ENCODE measurements around the gene PAFAH1B1.
"Not testable (repeated sequence)": the region's sequence is repeated elsewhere in the genome, so short reads cannot be mapped to it uniquely, and the experiment has no call there.

Gene PAFAH1B1

GRCh38 chr17:2690165-2691068, 97.0 kb downstream of the PAFAH1B1 start:
- no peak for DNase-seq (ENCODE audit: low spot score)

DNA sequence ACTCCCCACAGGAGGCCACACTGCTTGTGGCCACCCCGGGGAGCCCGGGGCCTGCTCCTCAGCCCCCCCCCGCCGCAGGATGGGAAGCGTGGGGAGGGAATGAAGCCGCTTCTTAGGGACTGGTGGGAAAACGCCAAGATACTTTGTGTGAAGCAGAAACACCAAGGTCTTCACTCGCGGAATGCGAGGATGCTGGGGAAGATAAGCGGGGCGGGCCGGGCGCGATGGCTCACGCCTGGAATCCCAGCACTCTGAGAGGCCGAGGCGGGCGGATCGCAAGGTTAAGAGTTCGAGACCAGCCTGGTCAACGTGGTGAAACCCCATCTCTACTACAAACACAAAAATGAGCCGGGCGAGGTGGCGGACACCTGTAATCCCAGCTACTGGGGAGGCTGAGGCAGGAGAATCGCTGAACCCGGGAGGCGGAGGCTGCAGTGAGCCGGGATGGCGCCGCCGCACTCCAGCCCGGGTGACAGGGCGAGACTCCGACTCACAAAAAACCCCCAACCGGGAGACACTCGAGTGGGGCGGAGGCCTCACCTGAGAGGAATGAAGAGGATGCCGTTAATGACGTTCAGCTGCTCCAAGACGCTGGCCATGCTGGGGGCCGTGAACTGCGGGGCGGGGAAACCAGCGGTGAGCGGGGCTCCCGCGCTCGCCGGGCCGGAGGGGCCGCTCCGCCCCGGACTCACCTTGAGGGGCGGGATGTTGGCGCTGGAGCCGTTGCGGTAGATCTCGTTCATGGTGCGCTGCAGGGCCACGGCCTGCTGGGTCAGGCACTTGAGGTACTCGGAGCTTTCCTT, 97.8 kb downstream of the PAFAH1B1 start:
- DNase-seq (ENCODE audit: low spot score) = no peak

DNA sequence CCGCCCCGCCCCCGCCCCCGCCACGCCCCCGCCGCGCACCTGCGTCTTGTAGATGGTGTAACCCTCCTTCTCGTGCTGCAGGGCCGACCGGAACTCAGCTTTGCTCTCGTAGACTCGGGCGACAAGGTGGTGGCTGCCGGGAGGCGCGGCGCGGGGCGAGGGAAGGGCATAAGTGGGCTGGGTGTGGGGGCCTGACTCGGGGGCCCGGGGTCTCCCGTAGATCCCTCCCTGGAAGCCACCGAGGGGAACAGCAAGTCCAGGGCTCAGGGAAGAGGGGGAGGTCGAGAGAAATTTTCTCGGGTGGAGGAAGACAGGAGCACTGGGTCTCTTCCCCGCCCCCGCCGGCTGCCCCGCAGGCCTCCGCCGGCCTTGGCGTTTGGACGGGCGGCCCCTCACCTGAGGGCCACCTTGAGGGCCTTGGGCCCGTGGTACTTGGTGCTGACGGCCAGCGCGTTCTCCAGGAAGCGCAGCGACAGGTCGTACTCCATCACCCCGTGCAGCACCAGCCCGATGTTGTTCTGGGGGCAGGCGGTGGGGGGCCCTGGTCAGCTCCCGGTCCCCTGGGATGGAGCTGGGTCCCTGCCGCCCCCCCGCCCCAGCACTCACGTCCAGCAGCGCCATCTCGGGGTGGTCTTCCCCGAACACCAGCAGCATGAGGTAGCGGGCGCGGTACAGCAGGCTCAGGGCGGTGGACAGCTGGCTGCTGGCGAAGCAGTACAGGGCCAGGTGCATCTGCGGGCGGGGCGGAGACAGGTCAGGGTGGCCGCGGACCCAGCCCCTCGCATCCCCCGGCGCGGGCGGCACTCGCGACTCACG, 98.7 kb downstream of the PAFAH1B1 start:
- no peak for DNase-seq (ENCODE audit: low spot score)

DNA sequence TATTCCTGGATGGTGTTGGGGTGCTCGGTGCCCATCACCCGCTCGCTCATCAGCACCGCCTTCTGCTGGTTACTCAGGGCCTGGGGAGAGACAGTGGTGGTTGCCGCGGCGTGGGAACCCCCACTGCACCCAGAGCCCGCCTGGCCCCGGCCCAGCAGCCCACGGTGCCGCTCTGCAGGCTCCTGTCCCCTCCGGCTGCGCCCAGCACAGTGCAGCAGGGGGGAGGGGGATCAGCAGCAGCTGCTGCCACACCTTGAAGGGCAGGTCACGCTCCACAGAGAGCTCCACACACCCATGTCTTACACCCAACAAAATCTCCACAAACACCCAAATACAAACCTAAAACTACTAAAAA, 99.3 kb downstream of the PAFAH1B1 start:
- no peak for DNase-seq (ENCODE audit: low spot score)

DNA sequence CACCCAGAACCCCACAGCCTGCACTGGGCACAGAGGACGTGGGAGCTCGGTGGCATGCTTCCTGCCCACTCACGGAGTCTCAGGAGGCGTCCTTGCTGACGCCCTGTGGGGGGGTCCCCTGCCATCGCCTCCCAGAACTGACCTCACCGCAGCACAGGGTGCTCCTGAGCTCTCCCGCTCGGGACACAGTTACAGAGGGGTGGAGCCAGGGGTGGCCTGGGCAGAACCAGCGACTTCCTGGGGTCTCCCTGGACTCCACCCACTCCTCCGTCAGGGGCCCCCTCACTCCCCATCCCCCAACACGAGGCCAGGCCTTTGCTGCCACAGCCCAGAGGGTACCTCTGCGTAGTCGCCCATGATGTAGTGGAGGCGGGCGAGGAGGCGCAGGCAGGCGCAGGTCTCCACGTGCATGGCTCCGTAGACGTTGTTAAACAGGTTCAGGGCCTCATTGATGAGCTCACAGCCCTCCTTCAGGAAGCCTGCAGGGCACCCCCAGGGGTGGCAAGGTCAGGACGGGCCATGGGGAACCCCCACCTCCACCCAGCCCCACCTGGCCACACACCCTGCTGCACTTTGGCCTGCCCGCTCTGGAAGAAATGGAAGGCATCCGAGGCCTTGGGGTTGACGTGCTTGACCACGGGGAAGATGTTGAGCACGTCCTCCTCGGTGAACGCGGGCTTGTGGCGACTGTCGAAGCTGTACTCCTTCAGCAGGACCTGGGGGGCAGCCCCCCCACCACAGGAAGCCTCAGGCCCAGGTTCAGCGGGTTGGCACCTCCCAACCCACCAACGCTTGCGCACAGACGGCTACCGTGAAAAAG, 100.3 kb downstream of the PAFAH1B1 start:
- no peak for DNase-seq (ENCODE audit: low spot score)

GRCh38 chr17:2694381-2695242, 101.2 kb downstream of the PAFAH1B1 start:
- no peak for DNase-seq (ENCODE audit: low spot score)

DNA sequence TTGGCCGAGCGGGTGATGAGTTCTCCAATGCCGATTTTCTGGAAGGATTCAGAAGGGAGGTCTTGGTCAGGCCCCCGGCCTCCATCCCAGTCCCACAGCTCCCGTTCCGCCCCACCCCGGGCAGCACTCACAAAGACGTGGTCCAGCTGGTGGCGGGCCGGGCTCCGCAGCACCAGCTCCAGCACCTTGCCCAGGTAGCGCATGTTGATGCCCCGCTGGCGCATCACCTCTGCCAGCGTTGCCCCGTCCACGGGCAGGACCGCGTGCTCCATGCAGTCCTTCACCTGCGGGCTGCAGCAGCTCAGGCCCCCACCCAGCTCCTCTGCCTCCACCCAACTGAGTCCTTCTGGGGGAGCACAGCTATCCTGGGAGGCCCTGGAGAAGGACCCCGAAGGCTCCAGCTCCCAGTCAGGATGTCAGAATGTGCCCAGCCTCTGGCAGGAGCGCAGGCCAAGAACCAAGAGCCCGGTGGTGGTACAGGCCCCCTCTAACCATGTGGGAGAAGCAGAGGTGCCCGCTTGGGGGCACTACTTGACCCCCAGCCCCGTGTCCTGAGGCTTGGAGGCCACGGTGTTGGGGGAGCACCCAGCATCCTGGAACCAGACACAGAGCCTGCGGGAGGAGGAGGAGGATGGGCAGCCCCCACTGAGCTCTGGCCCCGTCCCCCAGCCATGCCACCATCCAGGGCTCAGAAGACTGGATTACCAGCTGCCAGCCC, 101.9 kb downstream of the PAFAH1B1 start:
- no peak for DNase-seq (ENCODE audit: low spot score)

DNA sequence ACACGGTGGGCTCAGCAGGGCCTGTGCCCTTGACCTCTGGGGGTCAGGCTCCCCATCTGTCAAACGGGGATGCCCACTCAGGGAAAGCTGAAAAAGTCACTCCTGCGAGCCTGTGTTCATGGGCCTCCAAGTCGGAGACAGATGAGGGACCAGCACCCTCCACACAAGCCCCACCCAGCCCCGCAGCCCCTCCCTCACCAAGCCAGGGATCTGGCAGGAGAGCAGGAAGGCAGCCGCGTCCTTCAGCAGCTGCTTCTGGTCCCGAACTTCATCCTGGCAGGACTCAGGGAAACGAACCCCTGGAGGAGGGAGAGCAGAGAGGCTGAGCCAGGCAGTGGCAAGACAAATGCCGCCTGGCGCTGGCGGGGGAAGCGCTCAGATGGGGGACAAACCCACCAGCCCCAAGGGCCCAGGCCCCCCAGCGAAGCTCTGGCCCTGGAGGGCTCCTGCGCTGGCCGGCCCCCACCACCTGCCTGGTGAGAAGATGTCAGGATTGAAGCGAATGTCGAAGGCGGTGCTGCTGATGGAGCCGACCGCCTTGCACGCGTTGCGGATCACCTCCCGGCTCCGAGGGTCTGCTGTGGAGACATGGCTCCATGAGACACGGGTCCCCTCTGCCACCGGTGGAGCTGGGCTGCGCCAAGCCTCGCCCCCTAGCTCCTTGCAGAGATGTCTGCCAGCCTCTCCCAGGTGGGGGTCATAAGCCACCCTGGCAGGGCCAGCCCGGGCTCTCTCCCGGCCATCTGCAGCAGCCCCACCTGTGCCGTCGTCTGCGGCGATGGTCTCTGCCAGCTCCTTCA, 102.7 kb downstream of the PAFAH1B1 start:
- no peak for DNase-seq (ENCODE audit: low spot score)

DNA sequence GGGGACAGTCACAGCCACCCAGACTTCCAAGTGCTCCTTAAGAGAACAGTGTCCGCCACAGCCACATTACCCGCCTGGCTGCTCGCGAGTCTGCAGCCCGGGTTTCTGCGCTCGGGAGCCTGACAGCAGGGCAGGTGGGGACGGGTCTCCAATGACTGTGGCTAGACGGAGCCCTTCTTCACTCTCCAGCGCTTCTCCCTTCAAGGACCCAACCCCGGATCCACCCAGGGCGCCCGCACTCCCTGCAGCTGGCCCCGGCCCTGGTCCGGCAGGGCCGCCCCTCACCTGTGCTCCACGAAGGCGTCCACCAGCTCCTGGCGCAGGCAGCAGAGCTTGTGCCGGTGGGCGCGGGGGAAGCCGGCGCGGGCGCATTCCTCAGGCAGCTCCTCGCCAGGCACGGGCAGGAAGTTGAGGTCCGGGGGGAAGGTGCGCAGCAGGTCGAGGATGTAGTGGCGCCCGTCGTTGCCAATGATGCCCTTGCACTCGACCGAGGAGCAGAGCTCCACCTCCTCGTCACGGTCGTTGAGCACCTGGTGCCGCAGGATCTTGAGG, 104.2 kb downstream of the PAFAH1B1 start:
- no peak for DNase-seq (ENCODE audit: low spot score)

DNA sequence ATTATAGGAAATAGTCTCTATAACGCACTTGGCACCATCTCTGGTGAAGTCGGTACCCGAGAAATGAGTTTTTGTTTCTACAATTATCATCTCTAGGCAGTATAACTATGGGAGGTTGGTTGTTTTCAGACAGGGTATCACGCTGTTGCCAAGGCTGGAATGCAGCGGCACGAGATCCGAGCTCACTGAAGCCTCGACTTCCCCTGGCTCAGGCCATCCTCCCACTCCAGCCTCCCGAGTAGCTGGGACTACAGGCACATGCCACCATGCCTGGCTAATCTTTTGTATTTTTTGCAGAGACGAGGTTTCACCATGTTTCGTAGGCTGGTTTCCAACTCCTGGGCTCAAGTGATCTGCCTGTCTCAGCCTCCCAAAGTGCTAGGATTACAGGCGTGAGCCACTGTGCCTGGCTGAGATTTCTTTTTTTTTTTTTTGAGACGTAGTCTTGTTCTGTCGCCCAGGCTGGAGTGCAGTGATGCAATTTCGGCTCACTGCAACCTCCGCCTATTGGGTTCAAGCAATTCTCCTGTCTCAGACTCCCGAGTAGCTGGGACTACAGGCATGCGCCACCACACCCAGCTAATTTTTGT, 105.9 kb downstream of the PAFAH1B1 start:
- not testable (repeated sequence) for DNase-seq (ENCODE audit: low spot score)

GRCh38 chr17:2700030-2700490, 106.6 kb downstream of the PAFAH1B1 start:
- no peak for DNase-seq (ENCODE audit: low spot score)

DNA sequence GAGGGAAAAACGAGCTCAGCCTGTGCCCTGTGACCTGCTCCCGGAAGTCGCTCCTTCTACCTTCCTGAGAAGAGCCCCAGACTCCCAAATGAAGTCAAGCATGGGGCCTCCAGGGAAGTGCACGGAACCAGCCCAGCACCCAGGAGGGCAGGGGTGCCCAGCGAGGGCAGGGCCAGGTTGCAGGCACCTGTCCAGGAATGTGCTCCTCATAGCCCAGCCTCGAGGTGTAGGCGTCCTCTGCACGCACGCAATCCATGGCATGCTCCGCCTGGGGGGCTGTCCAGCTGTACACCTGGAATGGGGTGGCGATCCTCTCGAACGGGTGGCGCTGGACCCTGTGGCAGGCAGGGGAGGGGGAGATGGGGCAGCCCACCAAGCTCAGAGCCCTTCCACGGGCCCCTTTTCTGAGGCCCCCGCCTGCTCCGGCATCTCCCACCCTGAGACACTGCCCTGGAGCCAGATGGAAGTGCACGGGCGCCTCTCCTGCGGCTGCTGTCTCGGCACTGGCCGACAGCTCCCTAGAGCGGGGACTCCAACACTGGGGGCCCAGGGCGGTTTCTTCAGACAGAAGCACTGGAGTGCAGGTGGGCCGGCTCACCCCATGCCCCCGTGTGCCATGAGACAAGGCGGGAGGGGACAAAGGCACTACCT, 107.2 kb downstream of the PAFAH1B1 start:
- DNase-seq (ENCODE audit: low spot score) = no peak

DNA sequence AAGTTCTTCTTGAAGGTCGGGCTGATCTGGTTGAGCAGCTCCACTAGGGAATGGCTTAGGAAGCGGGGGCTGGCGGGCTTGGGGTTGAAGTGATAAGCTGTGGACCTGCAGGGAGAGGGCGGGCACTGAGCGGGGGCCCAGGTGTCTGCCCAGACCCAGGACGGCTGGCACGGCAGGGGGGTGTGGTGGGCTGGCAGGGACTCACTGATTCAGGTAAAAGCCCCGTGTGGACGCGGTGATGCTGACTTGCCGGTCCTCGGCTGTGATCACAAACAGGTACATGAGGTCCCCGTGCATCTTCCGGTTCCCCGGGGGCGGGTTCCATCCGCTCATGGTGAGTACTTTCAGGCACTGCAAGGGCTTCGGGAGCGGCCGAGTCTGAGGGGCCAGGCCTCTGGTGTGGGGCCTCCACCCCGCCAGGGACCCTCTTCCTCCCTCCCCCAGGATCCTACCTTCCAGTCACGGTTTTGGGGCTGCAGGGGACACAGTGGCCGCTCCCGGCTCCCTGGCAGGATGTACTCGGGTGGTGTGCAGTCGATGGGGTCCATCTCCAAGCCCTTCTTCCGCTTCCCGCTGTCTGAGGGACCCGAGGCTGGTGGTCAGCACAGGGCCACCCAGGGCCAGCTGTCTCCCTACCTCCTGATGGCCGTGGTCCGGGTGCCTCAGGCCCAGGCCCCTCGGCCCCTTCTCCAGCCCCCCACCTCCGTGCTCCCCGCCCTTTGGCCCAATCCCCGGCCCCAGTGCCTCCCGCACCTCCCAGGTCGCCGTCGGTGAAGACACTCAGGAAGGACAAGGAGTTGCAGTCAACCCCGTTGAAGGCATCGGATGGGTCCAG, 107.9 kb downstream of the PAFAH1B1 start:
- no peak for DNase-seq (ENCODE audit: low spot score)

DNA sequence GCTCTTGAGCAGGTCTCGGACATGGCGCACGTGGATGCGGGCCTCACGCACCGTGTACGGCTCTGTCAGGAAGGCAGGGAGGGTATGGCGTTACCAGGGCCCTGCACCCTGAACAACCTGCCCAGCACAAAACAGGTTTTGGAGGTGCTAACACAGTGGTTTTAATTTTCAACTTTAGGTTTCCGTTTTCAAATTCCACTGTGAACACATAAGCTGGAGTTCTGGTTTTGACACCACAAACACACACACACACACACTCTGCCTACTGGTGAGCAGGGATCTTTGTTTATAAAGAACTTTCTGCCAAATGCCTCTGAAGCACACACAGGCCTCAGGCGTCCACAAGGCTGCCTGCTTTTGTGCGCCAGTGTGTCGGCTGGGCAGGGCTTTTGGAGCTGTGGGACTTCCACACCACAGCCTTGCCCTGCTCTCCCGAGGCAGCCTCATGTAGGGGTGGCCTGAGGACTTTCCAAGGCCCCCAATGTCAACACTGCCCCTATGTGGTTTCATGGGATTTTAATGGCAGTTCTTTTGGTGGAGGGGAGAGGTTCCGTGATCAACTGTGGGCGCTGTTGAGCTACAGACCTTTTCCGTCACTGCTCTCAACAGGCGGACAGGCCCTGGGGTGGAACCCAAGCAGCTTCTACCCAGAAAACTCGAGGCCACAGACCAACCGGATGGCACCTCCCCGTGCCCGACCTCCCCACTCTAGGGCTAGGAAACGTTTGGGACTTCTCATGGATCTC, 108.7 kb downstream of the PAFAH1B1 start:
- no peak for DNase-seq (ENCODE audit: low spot score)

GRCh38 chr17:2703181-2703580, 109.7 kb downstream of the PAFAH1B1 start:
- DNase-seq (ENCODE audit: low spot score) = no peak

DNA sequence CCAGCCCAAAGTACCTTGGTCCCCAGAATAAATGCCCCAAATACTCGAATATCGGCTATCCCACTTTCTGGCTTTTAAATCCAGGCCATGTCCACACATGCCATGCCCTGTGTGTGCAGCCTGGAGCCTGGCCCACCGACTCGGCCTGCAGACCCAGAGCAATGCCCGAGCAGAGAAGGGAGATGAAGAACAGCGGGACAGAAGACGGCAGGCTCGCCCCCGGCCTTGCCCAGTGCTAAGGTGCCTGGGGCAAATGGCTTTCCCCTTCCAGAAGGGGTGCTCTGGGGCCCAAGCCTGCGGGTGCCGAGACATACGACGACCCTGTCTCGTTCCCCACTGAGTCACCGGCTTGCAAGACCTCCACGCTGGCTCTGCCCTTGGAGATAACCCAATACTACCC, 110.2 kb downstream of the PAFAH1B1 start:
- DNase-seq (ENCODE audit: low spot score) = no peak
